HS-27A (cell line): ENCODE measurements around the gene WAPL.
"Not testable (repeated sequence)": the region's sequence is repeated elsewhere in the genome, so short reads cannot be mapped to it uniquely, and the experiment has no call there.

Experiments used
- DNase-seq: peaks from one replicate; pipeline ENCODE4 v3.0.0-alpha.2; 2012; ENCODE audit warnings: low read depth, missing footprints

Gene WAPL

GRCh38 chr10:86410542-86411124 lies 111.0 kb downstream of the WAPL start:
- no peak for DNase-seq

- no peak for DNase-seq
These were observed 112.4 kb downstream of the WAPL start for GRCh38 chr10:86409183-86409582.

- no peak for DNase-seq
These were observed 118.3 kb downstream of the WAPL start for GRCh38 chr10:86403183-86403797.

GRCh38 chr10:86402283-86402941 lies 119.2 kb downstream of the WAPL start:
- DNase-seq: no peak

- no peak for DNase-seq
These were observed 119.9 kb downstream of the WAPL start for GRCh38 chr10:86401588-86402282.

GRCh38 chr10:86400705-86401587 lies 120.6 kb downstream of the WAPL start:
- no peak for DNase-seq

- peak; percentile 62 for DNase-seq
These were observed 121.5 kb downstream of the WAPL start for GRCh38 chr10:86399879-86400704.

GRCh38 chr10:86399514-86399878 lies 122.1 kb downstream of the WAPL start:
- no peak for DNase-seq

- no peak for DNase-seq
These were observed 124.5 kb downstream of the WAPL start for GRCh38 chr10:86397120-86397519.

GRCh38 chr10:86393862-86394455 lies 127.6 kb downstream of the WAPL start:
- DNase-seq: no peak

- no peak for DNase-seq
These were observed 128.2 kb downstream of the WAPL start for GRCh38 chr10:86393362-86393761.

- DNase-seq: no peak
These were observed 128.9 kb downstream of the WAPL start for GRCh38 chr10:86392723-86393094.

GRCh38 chr10:86391986-86392722 lies 129.4 kb downstream of the WAPL start:
- no peak for DNase-seq

- DNase-seq: no peak
These were observed 130.3 kb downstream of the WAPL start for GRCh38 chr10:86391236-86391840.

- no peak for DNase-seq
These were observed 131.1 kb downstream of the WAPL start for GRCh38 chr10:86390337-86391120.

GRCh38 chr10:86389441-86390193 lies 132.0 kb downstream of the WAPL start:
- DNase-seq: no peak

- DNase-seq: not testable (repeated sequence)
These were observed 132.5 kb downstream of the WAPL start for GRCh38 chr10:86389109-86389440.

- no peak for DNase-seq
These were observed 133.4 kb downstream of the WAPL start for GRCh38 chr10:86388119-86388704.
